GM19397 (cell line): ENCODE results near the gene TPM4.
A peak's percentile ranks its signal among the peaks of the same experiment; 100 is the strongest.
"Not testable (repeated sequence)": the region's sequence is repeated elsewhere in the genome, so short reads cannot be mapped to it uniquely, and the experiment has no call there.

Source experiments
- ATAC-seq: cut with Tn5 transposase; IDR thresholded peaks from one replicate; pipeline ENCODE4 v1.9.1; 2021; ENCODE audit warnings: mild to moderate bottlenecking, moderate library complexity; ENCODE audit not compliant: unreplicated experiment

The TPM4 gene

GRCh38 chr19:16094360-16095070 lies 18.2 kb downstream of the TPM4 start:
- ATAC-seq: no peak

DNA sequence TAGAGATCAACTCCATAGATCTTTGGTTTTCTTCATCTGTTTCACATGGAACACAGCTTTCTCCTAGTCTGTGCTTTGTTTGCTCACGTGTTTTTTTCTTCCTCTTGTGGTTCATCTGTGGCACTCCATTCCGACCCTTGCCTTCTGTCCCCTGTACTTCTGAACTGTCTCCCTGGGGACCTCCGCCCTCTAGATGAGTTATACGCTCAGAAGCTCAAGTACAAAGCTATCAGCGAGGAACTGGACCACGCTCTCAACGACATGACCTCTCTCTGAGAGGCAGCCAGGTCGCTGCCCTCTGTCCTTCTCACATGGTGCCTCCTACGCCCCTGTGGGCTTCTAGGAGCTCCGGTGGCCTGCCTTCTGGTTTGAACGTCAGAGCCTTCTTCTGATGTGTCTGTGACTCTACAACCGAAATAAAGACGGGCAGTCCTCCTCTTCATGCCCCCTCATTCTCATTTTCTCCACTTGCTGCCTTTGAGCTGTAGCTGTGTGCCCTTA lies 18.8 kb downstream of the TPM4 start:
- ATAC-seq: no peak

DNA sequence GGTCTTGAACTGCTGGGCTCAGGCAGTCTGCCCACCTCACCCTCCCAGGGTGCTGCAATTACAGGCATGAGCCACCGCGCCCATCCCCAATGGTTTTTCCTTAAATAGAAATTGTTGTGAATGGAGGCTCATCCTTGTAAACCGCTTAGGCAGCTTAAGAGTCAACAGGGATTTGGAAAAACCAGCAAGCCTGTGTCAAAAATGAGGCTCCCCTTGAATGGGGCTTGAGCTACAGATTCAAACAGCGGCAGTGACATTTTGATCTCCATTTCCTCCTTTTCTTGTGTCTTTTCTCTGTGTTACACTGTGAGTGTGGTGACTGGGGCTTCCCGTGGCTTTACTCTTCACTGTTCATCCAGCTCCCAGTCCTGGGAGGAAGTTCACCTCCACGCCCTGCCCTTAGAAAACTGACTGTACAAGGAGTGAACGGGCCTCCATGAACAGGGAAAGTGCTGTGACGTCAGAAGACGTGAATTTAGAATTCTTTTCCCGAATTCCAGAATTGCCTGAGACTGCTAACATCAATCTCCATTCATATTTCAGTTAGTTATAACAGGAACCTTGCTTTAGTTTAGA lies 20.1 kb downstream of the TPM4 start:
- ATAC-seq: no peak

- ATAC-seq: no peak
Measured at GRCh38 chr19:16098416-16098768, 22.1 kb downstream of the TPM4 start.

DNA sequence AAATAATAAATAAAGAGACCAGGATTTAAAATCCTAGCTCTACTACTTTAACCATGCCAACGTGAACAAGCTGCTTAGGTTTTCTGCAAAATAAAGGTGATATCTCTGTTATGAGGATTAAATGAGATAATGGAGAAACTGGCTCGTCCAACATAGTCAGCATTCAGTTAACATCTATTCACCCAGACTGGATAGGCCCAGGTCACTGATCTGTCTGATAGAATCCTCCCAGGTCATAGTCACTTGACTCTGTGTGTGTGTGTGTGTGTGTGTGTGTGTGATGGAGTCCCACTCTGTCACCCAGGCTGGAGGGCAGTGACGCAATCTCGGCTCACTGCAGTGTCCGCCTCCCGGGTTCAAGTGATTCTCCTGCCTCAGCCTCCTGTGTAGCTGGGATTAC lies 22.5 kb downstream of the TPM4 start:
- ATAC-seq: no peak

DNA sequence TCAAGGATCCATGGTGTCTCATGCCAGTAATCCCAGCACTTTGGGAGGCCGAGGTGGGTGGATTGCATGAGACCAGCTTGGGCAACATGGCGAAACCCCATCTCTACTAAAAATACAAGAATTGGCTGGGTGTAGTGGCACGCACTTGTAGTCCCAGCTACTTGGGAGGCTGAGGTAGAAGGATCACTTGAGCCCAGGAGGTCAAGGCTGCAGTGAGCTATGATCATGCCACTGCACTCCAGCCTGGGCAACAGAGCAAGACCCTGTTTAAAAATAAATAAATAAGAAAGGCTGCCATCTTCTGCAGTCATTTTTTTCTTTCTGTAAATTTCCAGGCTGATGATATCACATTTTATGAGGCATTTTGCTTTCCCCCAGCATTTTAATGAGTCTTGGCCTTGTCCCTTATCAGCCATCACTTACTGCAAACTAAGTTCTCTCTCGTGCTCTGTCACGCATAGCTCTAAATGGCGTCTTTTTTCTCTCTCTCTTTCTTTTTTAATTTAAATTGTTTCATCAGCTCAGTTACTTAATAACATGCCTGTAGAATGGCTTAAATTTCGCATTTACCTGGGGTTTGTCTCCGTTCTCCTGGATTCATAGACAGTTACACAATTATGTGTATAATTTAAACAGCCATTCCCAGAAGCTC lies 23.1 kb downstream of the TPM4 start:
- ATAC-seq: not testable (repeated sequence)

GRCh38 chr19:16100524-16100923 lies 24.2 kb downstream of the TPM4 start:
- no peak for ATAC-seq

- ATAC-seq: no peak
Measured at GRCh38 chr19:16104722-16105121, 28.4 kb downstream of the TPM4 start.

DNA sequence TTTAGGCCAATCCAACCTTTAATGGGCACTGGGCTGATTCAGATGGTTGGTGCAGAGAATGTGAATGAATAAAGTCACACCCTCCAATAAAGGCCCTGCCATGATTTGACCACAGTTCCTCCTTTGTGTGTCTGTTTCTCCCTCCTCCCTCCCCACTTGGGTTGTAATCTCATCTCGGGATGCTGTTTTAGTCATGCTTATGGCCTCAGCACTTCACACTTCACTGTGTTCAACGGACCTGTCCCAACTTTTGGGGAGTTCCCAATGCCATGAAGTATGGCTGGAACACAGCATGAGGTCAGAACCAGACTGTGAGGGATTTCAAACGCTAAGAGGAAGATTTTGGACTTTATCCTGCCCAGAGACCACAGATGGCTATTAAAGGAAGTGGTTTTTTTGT lies 29.8 kb downstream of the TPM4 start:
- ATAC-seq: no peak

GRCh38 chr19:16111160-16111908 lies 35.0 kb downstream of the TPM4 start, which contains the start of gene RAB8A:
Gene RAB8A (plus strand): TSS chr19:16111889. CDS start chr19:16111902, 13 bp downstream.
- ATAC-seq: peak; percentile 91

- no peak for ATAC-seq
Measured at GRCh38 chr19:16111909-16112752, 35.8 kb downstream of the TPM4 start.

DNA sequence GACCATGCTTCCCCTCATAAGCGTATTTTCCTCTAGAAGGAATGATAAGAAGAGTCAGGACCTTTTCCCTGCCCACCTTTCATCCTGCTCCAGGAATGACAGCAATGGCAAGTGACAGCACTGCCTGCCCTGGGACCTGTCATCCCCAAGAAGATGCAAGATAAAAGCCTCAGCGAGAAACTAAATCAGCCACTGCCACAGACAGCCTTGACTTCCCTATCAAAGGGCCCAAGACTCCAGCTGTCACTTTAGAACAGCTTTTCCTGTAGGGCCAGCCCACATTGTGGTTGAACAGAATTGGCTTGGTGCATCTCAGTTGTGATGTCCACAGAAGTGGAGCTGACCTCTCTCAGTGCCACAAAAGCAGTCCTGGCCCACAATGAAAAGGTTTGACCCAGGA lies 36.5 kb downstream of the TPM4 start:
- no peak for ATAC-seq

DNA sequence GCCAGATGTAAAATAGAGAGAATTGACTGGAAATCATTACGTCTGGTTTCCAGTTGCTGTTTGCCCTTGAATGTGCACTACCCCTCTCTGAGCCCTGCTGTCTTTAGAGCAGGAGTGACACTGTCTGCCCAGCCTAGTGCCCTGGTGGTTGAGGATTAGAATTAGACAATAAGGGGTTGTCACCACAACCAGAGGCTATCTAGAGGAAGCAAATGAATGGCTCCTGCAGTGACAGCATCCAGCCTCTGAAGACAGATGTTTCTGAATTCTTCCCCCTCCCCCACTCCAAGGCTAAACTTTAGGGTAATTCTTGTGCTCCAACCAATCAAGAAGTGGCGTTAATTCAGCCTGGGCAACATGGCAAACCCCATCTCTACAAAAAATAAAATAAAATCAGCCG lies 37.4 kb downstream of the TPM4 start:
- no peak for ATAC-seq

GRCh38 chr19:16115301-16116039 lies 39.2 kb downstream of the TPM4 start:
- ATAC-seq: no peak

DNA sequence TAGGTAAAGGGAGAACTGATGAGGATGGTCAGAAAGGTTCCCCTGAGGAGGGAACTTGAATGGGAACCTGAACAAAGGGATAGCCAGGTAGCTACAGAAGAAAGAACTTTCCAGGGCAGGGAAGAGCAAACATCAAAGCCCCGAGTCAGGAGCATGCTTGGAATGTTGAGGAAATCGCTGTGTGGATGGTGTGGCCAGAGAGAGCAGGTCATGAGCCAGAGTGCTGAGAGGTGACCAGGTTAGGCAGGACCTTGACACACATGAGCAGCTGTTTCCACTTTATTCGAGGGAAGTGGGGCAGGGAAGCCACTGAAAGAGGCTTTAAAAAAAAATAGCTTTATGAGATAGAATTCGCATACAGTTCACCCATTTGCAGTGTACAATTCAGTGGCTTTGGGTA lies 39.8 kb downstream of the TPM4 start:
- no peak for ATAC-seq

GRCh38 chr19:16117594-16118033 lies 41.3 kb downstream of the TPM4 start:
- no peak for ATAC-seq

DNA sequence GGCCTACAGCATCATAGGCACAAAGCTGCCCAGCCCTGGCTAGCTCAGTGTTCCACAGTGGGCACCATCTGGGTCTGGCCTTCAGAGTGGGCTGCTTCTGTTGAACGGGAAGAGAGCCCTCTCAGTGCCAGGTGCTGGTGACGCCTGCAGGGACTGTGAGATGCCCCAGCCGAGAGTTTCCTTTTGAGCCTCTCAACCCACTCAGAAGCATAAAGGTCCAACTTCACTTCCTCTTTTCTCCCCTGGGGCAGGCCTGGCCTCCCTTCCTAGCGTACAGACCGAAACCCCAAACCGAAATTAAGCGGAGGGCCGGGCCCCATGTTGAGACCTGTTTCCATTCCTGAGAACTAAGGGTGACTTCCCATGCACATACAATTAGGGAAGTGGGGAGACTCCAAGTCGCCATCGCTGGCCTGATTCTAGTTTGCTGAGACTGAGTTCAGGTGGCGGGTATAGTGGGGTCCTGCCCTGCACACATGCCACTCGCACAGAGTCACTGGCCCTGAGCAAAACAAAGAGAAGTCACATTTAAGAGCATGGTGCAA lies 42.3 kb downstream of the TPM4 start:
- ATAC-seq: peak; percentile 76

GRCh38 chr19:16119075-16119857 lies 43.0 kb downstream of the TPM4 start:
- ATAC-seq: not testable (repeated sequence)

- ATAC-seq: no peak
Measured at GRCh38 chr19:16121141-16121540, 44.8 kb downstream of the TPM4 start.
